ENCODE measurements around the gene C13orf46.

The C13orf46 gene

GRCh38 chr13:113906571-113906970 lies 67.3 kb downstream of the C13orf46 start:
- peak; percentile 47 for DNase-seq (ENCODE audit: low spot score)

DNA sequence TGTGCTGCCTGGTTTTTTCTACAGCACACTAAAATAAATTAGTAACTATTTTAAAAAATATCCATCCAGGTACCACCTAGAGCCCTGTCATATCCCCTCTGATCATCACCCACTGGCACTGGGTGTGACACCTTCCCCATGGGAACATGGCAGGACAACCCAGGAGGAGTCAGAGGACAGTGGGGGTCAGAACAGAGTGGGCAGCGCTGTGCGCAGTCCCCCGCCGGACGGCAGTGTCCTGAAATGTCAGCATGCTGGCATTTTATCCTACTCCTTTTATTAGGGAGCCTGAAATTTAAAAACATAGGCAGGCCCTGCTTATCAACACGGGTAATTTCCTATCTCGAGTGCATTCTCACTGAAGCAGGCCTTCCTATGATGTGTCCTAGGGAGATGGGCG lies 67.9 kb downstream of the C13orf46 start:
- DNase-seq (ENCODE audit: low spot score), result no peak

GRCh38 chr13:113905018-113905417 lies 68.9 kb downstream of the C13orf46 start:
- peak; percentile 33 for DNase-seq (ENCODE audit: low spot score)

DNA sequence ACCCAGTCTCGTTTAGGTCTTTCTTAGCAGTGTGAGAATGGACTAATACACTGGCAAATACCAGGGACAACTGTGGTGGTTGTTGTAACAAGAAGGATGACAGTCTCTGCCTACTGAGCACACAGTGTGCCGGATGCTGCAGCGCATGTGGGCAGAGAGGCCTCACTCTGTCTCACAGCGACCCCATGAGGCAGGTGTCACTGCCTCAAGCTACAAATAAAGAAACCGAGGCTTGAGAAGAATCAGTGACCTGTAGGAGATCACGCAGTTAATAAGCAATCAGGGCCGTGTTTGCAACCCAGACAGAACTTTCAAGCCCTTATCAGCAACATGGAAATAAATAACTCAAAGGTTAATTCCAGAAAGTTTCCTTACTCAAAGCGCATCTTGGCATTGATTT lies 69.5 kb downstream of the C13orf46 start:
- peak; percentile 50 for DNase-seq (ENCODE audit: low spot score)

GRCh38 chr13:113903912-113904311 lies 70.0 kb downstream of the C13orf46 start:
- DNase-seq (ENCODE audit: low spot score), result peak; percentile 33
